Heart right ventricle (tissue), 16 donors: ENCODE results near the gene UBL5. TPM values are rescaled to one million over a fixed set of nuclear protein-coding genes. Genes with fewer than 3 reads are reported as not detected.

Experiments used
- ATAC-seq, 8 donors: fragments of 200-7000 bp; cut with Tn5 transposase; one replicate each; pipeline ENCODE4 v1.9.1; 2020; ENCODE audit warnings: mild to moderate bottlenecking in 8 of 8, moderate library complexity in 8 of 8, moderate number of reproducible peaks in 1 of 8
- DNase-seq, 2 donors: peaks; one replicate each; pipeline ENCODE4 v3.0.0-alpha.2; 2020
- H3K27ac ChIP-seq, 10 donors: fragments of 200-600 bp; sonication (generic) in 2 of 10; one replicate each; pipeline versions ENCODE4 v1.5.0 to v1.8.0; 2020 to 2022; ENCODE audit warnings: mild to moderate bottlenecking in 3 of 10
- H3K27me3 ChIP-seq, 7 donors: fragments of 200-600 bp; one replicate each; pipeline ENCODE4 v1.8.0; 2021 to 2022; ENCODE audit warnings: mild to moderate bottlenecking in 2 of 7
- H3K36me3 ChIP-seq, 9 donors: fragments of 200-600 bp; sonication (generic) in 1 of 9; one replicate each; pipeline versions ENCODE4 v1.5.0 to v1.8.0; 2020 to 2022; ENCODE audit warnings: mild to moderate bottlenecking in 2 of 9
- H3K4me1 ChIP-seq, 9 donors: fragments of 200-600 bp; sonication (generic) in 1 of 9; one replicate each; pipeline versions ENCODE4 v1.5.0 to v1.8.0; 2020 to 2022; ENCODE audit warnings: mild to moderate bottlenecking in 4 of 9
- H3K4me3 ChIP-seq, 10 donors: fragments of 200-600 bp; sonication (generic) in 2 of 10; one replicate each; pipeline versions ENCODE4 v1.5.0 to v1.8.0; 2020 to 2022; ENCODE audit warnings: mild to moderate bottlenecking in 7 of 10, moderate library complexity in 2 of 10
- H3K9me3 ChIP-seq, 11 donors: fragments of 200-600 bp in 10 of 11; sonication (generic) in 2 of 11; one replicate each; pipeline versions ENCODE4 v1.5.0 to v1.8.0; 2013 to 2022; ENCODE audit warnings: mild to moderate bottlenecking in 2 of 11, control low read depth in 1 of 11, moderate library complexity in 1 of 11
- CTCF ChIP-seq, 9 donors: fragments of 200-600 bp; sonication (generic) in 2 of 9; IDR thresholded peaks; one replicate each; pipeline versions ENCODE4 v1.5.0 to v1.8.0; 2021 to 2022; ENCODE audit warnings: antibody characterized with exemption in 9 of 9, mild to moderate bottlenecking in 5 of 9, moderate library complexity in 1 of 9
- WGBS, 2 donors: extraction: QIAGEN DNeasy Blood & Tissue Kit; methylation state at CpG; one replicate each; pipeline ENCODE4 v1.1.7; 2013; ENCODE audit warnings: inconsistent platforms in 1 of 2; 5-methylcytosine and 5-hydroxymethylcytosine counted together
- intact Hi-C, 10 donors: fragments of 100-400 bp; cut with DNase I; formaldehyde crosslinking; loops; one replicate each; pipeline versions ENCODE4 v1.11.1 to v1.14.2; 2022
- polyA plus RNA-seq, 2 donors: library from polyadenylated mRNA; stranded (reverse); fragments of 200-250 nt; gene quantifications; one replicate each; pipeline ENCODE4 v1.2.3, GENCODE V29; 2013
- total RNA-seq, 10 donors: library from RNA; stranded (reverse); fragmentation: NEBNext Ultra II Directional in 3 of 10; extraction: Animal tissue kit (Norgen Biotek cat#: 25700) in 3 of 10; gene quantifications; one replicate each; pipeline versions ENCODE4 v1.2.1 to v1.2.4, GENCODE V29; 2021 to 2023
- donor health status: Arrhythmogenic right ventricular cardiomyopathy.
- donor health status: ischemic (EF 13 %, LVEDD 7.1; RV severe dilation, severe dysfunction).
- donor health status: healthy with polysubstance abuse.
- donor health status: DM: no; HTN: yes; CAD: no.
- donor health status: DM: no; HTN: no; CAD: no.
- donor health status: ischemic (EF 25% LVEDD 6.9; RV normal size, moderate dysfunction).
- donor health status: ischemic (EF 25% LVEDD 5.7; RV mildly dilated, moderate dysfunction).
- donor health status: healthy.
- donor health status: DM: yes; HTN: yes; CAD: no.
- donor health status: Ischemic cardiomyopathy.
- donor health status: ischemic (EF 35%, LVEDD 5.7; RV mildly dilated, moderate dysfunction).
- donor health status: nonischemic (EF 11% LVEDD 7.7; RV severe dilation, severe dysfunction).
- donor health status: DM: yes; HTN: yes; CAD: no.
- donor health status: PGD.
- donor health status: ischemic (EF 29% LVEDD 5.4; RV normal size, mild dysfunction).
- donor health status: nonischemic (EF 23%, LVEDD 6.1; RV moderate dilation, normal function).

UBL5 gene
- total and polyA plus RNA-seq, 12 donors: 483 to 1,564 (median 521) TPM

- no peak for TF ChIP-seq CTCF (IDR thresholded peaks at IDR 0.05)
- Histone ChIP-seq H3K9me3 (no peaks in the 10 kb centered on the region), H3K4me1 (peaks cover 0 to 19% (median 0%) of the 10 kb centered on the region in 9 donors), H3K4me3 (peak overlapping the region in 1 of 10 donors; percentile 26), H3K36me3 (no peaks in the 10 kb centered on the region), H3K27ac (peak overlapping the region in 1 of 10 donors; percentile 72), H3K27me3 (no peaks in the 10 kb centered on the region)
- ATAC-seq (no peak), DNase-seq (no peak)
- intact Hi-C loops: no loop called here
- WGBS, 2 donors: 75 to 84% methylated on average over 10 of the region's 10 CpGs
These were observed 30.4 kb downstream of the UBL5 start for GRCh38 chr19:9857920-9858746.

- no peaks in the 10 kb centered on the region for H3K9me3 ChIP-seq
- H3K27me3 ChIP-seq: no peaks in the 10 kb centered on the region
- no peak for ATAC-seq
- TF ChIP-seq CTCF (IDR thresholded peaks at IDR 0.05): no peak
- peak overlapping the region in 1 of 10 donors; percentile 72 for H3K27ac ChIP-seq
- H3K4me1 ChIP-seq: peaks cover 0 to 19% (median 0%) of the 10 kb centered on the region in 9 donors
- H3K4me3 ChIP-seq: no peak overlapping the region
- H3K36me3 ChIP-seq: no peaks in the 10 kb centered on the region
- DNase-seq: no peak
- intact Hi-C loops: no loop called here
These were observed 31.0 kb downstream of the UBL5 start for GRCh38 chr19:9858766-9859165.

GRCh38 chr19:9860407-9860806 lies 32.7 kb downstream of the UBL5 start:
- Histone ChIP-seq H3K27me3 (no peaks in the 10 kb centered on the region), H3K36me3 (no peaks in the 10 kb centered on the region), H3K4me1 (peaks cover 0 to 19% (median 0%) of the 10 kb centered on the region in 9 donors), H3K4me3 (no peak overlapping the region), H3K27ac (no peak overlapping the region), H3K9me3 (no peaks in the 10 kb centered on the region)
- DNase-seq: no peak
- intact Hi-C loops: no loop called here
- no peak for ATAC-seq
- WGBS, 2 donors: 79 to 82% methylated on average over 8 of the region's 8 CpGs
- no peak for TF ChIP-seq CTCF (IDR thresholded peaks at IDR 0.05)

GRCh38 chr19:9861503-9861902 lies 33.8 kb downstream of the UBL5 start:
- H3K36me3 ChIP-seq: no peaks in the 10 kb centered on the region
- TF ChIP-seq CTCF (IDR thresholded peaks at IDR 0.05): no peak
- H3K4me1 ChIP-seq: peaks cover 0 to 19% (median 0%) of the 10 kb centered on the region in 9 donors
- no peaks in the 10 kb centered on the region for H3K9me3 ChIP-seq
- no peak overlapping the region for H3K27ac ChIP-seq
- no peak for ATAC-seq
- intact Hi-C loops: no loop called here
- 95 to 100% methylated on average over 1 of the region's 1 CpG for WGBS, 2 donors
- no peak overlapping the region for H3K4me3 ChIP-seq
- no peaks in the 10 kb centered on the region for H3K27me3 ChIP-seq
- DNase-seq: no peak
